Hematopoietic multipotent progenitor cell treated with erythropoietin and hydrocortisone succinate and interleukin-3 and kit ligand, for 8 days (in vitro differentiated cells): ENCODE results near the gene CASP5.
"Not testable (repeated sequence)": the region's sequence is repeated elsewhere in the genome, so short reads cannot be mapped to it uniquely, and the experiment has no call there.

ENCODE experiments used
- DNase-seq: peaks from one replicate; pipeline ENCODE4 v3.0.0-alpha.2; 2015

CASP5 gene

DNA sequence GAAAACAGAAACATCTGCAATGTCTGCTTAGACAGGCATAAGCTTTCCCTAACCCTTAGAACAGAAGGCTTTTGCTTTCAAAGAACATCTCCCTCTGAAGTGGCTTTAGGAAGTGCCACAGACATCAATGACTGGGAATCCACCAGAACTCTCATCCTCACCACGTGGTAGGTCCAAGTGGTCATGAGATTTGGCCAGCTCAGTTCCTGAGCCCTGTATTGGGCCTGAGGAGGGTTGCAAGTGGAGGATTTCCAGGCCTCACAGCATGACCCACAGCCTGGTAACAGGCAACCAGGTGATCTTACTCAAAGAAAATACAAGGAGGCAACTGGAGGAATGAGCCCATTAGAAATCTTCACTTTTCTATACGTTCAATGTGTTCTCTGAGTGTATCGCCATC lies 10.4 kb upstream of the CASP5 start:
- no peak for DNase-seq

DNA sequence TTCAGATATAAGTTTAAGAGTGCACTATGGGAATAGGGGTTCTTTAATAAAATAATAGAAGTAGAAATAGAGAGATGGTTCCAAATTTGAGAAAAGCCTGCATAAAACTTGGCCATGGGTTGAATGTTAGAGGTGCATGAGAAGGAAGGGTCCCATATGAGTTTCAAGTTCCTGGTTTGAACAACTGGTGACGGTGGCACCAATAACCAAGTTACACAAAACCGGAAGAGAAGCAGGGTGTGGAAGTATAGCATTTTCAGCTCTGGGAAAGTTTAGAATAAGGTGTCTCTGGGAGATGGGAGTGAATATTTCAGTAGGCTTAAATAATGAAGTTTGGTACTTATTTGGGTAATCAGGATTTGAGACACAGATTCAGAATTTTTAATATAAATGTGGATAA lies 9.5 kb upstream of the CASP5 start:
- no peak for DNase-seq

DNA sequence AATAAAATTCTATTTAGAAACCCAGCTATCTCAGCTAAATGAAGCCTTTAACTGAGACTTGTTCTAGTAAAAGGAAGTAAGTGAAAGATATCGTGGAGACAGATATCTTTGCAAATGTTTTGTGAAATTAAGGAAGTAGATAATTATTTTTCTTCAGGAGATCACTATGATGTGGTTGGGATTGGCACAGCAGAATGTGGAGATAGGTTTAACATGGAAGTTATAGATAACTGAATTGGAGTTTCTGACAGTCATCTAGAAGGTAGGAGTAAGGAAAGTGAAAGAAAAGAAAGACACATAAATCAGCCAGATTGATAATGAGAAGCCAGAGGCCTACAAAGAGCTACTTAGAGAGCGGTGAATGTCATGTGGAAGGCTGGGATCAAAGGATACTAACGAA lies 4.7 kb upstream of the CASP5 start:
- peak; percentile 42 for DNase-seq

DNA sequence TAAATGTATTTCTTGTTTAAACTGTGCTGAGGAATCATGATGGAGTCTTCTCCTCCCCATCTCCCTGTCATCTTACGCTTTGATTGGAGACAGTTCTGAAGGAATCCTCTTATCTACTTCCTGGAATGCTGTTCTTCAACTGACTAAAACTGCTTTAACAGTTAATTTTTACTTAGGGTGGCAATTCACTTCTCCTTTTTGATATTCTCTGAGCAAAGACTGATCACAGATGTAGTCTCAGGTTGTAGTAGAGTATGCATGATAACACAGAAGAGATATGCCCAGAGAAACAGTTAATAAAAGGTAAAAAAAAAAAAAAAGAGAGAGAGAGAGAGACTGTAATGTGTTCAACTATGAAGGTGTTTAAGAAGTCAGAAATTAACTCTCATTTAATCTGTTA lies 1.4 kb upstream of the CASP5 start:
- no peak for DNase-seq

DNA sequence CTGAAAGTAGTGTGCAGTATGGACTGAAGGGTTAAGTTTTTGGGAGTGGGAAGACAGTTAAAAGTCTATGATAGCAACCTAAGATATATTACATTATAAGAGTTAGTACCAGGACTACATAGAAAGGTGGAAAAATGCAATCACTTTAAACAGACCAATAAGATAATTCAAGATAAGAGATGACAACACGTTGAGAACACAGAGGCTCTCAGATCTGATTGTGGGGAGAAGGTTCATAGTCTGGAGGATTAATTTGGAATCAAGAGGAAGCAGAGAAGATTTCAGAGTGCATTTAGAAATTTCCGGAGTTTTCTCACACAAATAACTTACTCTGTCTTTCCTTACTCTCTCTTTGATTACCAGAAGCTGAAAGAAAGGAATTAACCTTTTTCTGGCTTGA lies 441 bp downstream of the CASP5 start:
- no peak for DNase-seq

- DNase-seq = no peak
Observed at GRCh38 chr11:105007463-105007862, 15.5 kb downstream of the CASP5 start.

DNA sequence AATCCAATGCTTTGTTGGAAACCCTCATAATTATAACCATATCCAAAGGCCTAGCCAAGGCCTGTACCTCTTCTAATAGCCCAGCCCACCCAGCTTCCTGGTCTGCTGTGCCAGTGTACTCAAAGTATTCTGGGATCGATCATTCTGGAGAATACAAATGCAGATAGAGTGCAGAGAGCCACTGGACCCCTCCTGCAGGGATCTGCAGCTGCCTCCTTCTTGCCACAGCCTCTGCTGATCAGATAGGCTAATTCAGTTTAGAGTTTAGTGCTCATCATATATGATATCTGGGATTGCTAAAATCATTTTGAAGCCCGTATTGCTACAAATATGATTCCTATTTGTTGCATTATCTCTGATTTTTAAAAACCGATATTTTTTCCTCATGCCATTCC lies 17.5 kb downstream of the CASP5 start:
- no peak for DNase-seq

DNA sequence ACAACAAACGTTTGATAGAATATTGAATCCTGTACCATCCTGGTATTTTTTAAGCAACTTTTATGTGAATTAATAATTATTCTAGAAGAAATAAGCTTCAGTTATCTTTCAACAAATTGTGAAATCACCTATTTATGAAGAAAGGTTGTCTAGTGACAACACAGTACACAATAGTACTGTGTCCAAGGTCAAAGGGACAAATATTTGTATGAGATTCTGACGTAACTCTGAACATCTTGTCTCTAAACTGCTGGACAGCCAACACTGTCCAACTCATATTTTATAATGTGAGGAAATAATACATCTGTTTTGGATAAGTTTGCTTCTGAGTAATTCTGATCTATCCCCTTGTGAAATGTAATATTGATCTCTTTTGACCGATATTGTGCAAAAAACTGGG lies 18.9 kb downstream of the CASP5 start:
- DNase-seq = no peak

DNA sequence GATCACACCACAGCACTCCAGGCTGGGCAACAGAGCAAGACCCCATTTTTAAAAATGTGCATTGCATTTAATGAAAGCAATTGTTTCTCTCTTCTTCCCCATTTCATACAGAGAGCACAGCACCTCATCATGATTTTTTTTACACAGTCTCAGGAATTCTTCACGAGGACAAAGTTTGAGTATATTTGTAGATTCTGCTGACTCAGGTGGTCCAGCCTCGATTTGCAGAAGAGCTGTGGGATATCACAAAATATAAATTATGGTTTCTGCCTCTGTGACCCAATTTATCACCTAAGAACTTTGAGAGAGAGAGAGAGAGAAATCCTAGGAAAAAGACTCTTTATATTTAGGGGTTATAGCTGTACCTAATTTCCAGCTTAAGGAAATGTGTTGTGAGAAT lies 19.8 kb downstream of the CASP5 start:
- DNase-seq = no peak

- peak; percentile 31 for DNase-seq
Observed at GRCh38 chr11:105000797-105001196, 22.2 kb downstream of the CASP5 start.

DNA sequence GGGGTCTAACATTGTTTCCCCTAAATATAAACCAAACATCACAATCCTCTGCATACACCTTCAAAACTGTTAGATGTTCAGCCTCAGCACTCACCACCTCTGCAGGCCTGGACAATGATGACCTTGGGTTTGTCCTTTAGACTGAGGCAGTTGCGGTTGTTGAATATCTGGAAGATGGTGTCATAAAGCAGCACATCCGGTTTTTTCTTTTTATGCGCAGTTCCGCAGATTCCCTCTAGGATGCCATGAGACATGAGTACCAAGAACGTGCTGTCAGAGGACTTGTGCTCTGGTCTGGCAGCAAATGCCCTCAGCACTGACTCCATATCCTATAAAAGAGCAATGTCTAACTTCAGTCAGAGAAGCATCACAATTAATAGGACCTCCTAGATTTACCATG lies 22.8 kb downstream of the CASP5 start:
- DNase-seq = peak; percentile 29

DNA sequence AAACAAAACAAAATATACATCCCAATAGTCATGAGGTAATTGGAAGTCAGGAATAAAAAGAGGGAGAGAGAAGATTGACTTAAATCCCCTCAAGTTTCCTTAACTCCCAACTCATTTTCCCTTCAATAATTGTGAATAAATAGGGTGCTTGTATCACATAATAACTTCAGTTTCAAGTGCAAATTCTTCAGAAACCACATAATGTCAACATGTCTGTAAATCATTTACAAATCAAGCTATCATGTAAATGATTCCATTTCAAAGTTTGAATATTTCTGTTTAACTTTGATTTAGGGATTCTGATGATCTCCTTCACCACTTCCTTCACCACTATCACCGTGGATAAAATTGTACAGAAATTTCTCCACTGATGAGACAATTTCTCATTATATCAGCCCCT lies 23.2 kb downstream of the CASP5 start:
- DNase-seq = no peak

DNA sequence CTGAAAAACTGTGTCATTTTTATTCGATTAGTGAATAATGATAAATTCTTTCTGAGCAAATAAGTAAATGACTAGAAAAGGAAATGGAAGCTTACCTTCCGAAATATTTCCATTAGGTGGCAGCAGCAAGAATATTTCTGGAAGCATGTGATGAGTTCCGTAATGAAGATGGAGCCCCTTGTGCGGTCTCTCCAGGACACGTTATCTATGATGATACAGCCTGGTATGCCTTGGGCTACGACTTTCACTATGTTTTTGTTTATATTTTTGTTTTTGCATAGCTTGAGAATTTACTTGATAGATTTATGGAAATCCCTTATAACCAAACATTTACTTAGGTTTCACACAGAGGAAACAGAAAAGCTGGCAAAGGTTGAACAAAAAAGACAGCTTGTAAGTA lies 25.7 kb downstream of the CASP5 start:
- DNase-seq = no peak

DNA sequence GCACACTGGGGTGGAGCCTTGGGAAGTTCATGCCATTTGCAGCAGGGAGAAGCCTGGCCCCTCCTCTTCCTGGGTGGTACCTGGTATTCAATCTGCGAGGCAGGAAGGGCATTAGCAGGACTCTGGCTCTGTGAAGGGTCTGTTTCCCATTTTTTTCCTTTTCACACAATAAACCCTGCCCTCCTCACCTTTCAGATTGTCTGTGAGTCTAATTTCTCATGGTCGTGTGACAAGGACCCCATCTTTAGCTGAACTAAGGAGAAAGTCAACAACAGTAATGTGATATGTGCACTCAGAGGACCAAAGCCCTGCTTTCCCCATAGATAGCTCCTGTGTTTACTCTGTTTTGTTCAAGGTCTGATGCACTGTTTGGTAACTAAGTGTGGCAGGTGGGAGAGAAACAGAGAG lies 28.0 kb downstream of the CASP5 start:
- DNase-seq = no peak

DNA sequence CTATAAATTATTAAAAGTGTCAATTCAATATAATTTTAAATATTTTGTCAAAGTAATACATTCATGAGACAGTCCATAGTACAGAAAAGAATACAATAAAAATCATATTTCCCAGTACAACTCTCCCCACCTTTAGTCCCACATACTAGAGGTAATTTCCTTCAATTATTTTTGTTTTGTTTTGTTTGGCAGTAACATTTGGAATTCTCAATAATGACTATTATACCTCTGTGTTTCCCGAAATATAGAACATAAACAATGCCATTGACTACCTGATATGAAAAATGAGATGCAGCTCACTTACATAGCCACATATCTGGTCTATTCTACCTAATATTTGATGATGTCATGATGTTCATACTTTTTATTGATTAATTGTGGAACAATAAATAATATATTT lies 30.2 kb downstream of the CASP5 start:
- DNase-seq = no peak

DNA sequence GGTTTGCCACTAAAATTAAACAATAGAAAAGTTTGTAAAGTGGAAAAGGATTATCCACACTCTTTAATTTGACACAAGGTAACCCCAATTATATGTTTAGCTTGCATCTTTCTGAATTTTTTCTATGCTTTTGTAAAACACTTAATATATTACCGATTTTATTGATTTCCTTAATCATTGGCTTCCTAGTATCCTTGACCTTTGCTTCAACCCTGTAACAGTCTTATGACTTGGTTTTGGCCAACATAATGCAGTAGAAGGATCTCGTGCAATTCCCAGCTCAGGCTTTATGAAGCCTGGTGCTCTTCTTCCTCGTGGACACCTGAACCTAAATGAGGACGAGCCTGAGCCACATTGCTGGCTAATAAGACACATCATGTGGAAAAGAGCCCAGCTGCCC lies 31.0 kb downstream of the CASP5 start:
- no peak for DNase-seq

DNA sequence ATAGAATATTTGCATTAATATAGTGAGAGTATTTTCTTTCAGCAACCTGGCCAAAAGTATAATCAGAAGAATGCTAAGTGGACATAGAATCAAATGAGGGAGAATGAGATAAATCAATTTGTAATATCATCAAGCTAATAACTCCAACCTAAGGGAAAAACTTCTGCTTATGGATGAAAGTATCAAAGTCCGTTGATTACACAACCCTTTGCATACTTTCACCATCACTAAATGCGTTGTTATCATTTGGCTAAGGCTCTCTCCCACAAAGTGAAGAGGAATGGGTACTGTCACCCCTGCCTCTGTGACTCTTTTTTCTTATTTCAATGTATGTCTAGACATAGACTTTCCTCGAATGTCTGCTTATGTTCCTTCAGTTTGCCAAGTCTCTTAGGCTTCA lies 38.2 kb downstream of the CASP5 start:
- DNase-seq = no peak

- DNase-seq = no peak
Observed at GRCh38 chr11:104979839-104980238, 43.1 kb downstream of the CASP5 start.

DNA sequence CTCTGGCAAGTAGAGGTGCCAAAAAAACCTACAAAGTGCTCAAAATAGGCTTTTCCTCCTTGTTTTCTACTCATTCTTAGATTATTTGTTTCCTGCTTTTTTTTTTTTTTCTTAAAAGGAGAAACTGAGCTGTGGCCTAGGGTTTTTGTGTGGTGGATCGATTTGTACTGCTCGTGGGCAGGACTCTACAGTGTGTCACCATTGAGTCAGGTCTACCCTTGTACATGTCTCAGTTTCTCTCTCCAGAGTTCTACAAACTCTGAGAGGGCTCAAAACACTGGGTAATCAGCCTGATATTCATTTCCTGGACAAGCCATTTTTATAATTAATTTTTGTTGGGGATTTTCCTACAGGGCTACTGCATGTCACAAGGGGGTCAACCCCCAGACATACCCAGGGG lies 49.4 kb downstream of the CASP5 start:
- no peak for DNase-seq

GRCh38 chr11:104972924-104973323 lies 50.0 kb downstream of the CASP5 start:
- not testable (repeated sequence) for DNase-seq

DNA sequence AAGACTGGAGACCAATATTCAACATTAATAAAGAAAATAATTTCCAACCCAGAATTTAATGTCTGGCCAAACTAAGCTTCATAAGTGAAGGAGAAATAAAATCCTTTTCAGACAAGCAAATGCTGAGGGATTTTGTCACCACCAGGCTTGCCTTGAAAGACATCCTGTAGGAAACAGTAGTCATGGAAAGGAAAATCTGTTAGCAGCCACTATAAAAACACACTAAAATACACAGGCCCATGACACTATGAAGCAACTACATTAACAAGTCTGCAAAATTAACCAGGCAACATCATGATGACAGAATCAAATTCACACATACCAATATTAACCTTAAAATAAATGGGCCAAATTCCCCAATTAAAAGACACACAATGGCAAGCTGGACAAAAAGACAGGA lies 52.2 kb downstream of the CASP5 start:
- DNase-seq = no peak

- DNase-seq = no peak
Observed at GRCh38 chr11:104968856-104969776, 53.9 kb downstream of the CASP5 start.

DNA sequence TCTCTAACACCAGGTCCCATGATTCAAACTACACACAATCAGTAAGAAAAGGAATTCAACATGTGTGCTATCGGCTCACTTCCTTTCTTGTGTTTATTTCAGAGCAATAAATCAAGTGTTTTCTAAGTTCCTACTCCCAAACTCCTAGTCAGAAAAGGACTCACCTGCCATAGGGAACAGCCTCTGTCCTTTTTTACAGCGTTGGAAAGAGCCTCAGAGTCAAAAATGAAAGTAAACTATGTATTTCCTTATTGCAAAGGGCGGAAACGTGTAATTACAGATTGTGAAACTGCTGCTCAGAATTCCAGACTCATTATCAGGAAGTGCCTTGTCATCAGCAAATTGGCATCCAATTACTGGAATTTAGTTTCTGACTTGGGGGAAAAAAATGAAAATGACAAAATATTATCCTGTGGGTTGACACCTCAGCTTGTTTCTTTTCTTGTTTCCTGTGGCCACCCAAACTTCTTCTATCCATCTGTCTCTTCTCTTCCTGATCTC lies 54.6 kb downstream of the CASP5 start, which contains the start of gene CASP4:
CASP4 (minus strand) TSS at position 220 of the 501 bp plus-strand sequence; CDS start at position 171, 49 bp downstream.
- peak; percentile 70 for DNase-seq

GRCh38 chr11:104967534-104968354 lies 55.2 kb downstream of the CASP5 start:
- DNase-seq = peak; percentile 17
